ENCODE measurements around the gene TRIM25.

- TF ChIP-seq CTCF (conservative IDR thresholded peaks at IDR 0.05) (no peak), EZH2 (IDR thresholded peaks at IDR 0.05; ENCODE audit: low read depth) (no peak)
These were observed 32.2 kb upstream of the TRIM25 start for GRCh38 chr17:56945938-56946505.
